Activated naive CD4-positive, alpha-beta T cell treated with anti-CD3 and anti-CD28 coated beads, Interleukin-2, amount 50 U/mL, for 72 hours (primary cell): ENCODE results near the gene FMNL1. TPM values are rescaled to one million over a fixed set of nuclear protein-coding genes. Genes with fewer than 3 reads are reported as not detected.
A peak's percentile ranks its signal among the peaks of the same experiment; 100 is the strongest.

Experiments used
- ATAC-seq, 2 donors: fragments of 150-1000 bp; cut with Tn5 transposase; 2 replicates each; pipeline ENCODE4 v1.10.0; 2021; ENCODE audit warnings: mild to moderate bottlenecking in 2 of 2, moderate library complexity in 2 of 2
- DNase-seq, 2 donors: peaks; one replicate each; pipeline ENCODE4 v3.0.0; 2021 to 2022; ENCODE audit warnings: low spot score in 2 of 2
- H3K27ac Mint-ChIP-seq, 2 donors: one replicate each; pipeline ENCODE4 v1.8.0; 2022; ENCODE audit warnings: mild to moderate bottlenecking in 2 of 2, mixed read lengths in 2 of 2
- H3K36me3 Mint-ChIP-seq, 2 donors: one replicate each; pipeline ENCODE4 v1.8.0; 2022; ENCODE audit warnings: mixed read lengths in 2 of 2
- H3K9me3 Mint-ChIP-seq, 2 donors: one replicate each; pipeline ENCODE4 v1.8.0; 2022; ENCODE audit warnings: mixed read lengths in 2 of 2
- total RNA-seq, 2 donors: library from RNA; stranded (reverse); gene quantifications; one replicate each; pipeline ENCODE4 v1.2.3, GENCODE V29; 2022

FMNL1 gene
- total RNA-seq, 2 donors from 2014 or later: 221 to 735 TPM

GRCh38 chr17:45277992-45278391, 56.3 kb downstream of the FMNL1 start:
- peaks cover 7 to 15% of the 10 kb centered on the region in 2 donors for H3K36me3 Mint-ChIP-seq

GRCh38 chr17:45279898-45280297, 58.2 kb downstream of the FMNL1 start:
- DNase-seq: no peak
- peak overlapping the region in 1 of 2 donors; percentile 29 for H3K27ac Mint-ChIP-seq
- H3K36me3 Mint-ChIP-seq: peaks cover 11 to 25% of the 10 kb centered on the region in 2 donors
- ATAC-seq: no peak
- H3K9me3 Mint-ChIP-seq: no peaks in the 10 kb centered on the region

More at GRCh38 chr17:45277992-45278391, 56.3 kb downstream of the FMNL1 start:
- no peak for ATAC-seq
- DNase-seq: no peak
- no peaks in the 10 kb centered on the region for H3K9me3 Mint-ChIP-seq
- peak overlapping the region in 1 of 2 donors; percentile 29 for H3K27ac Mint-ChIP-seq

- ATAC-seq (no peak), DNase-seq (no peak)
- H3K27ac Mint-ChIP-seq: peak overlapping the region; percentile 55 to 89
- H3K9me3 Mint-ChIP-seq: no peaks in the 10 kb centered on the region
- H3K36me3 Mint-ChIP-seq: peaks cover 27 to 34% of the 10 kb centered on the region in 2 donors
Observed at GRCh38 chr17:45282683-45283644, 61.3 kb downstream of the FMNL1 start.

GRCh38 chr17:45283711-45284110, 62.0 kb downstream of the FMNL1 start:
- Mint-ChIP-seq H3K36me3 (peaks cover 27 to 34% of the 10 kb centered on the region in 2 donors), H3K9me3 (no peaks in the 10 kb centered on the region), H3K27ac (peak overlapping the region; percentile 89 to 93)
- ATAC-seq (no peak), DNase-seq (no peak)

GRCh38 chr17:45284176-45285140, 62.8 kb downstream of the FMNL1 start:
- peak in 1 of 2 donors; percentile 37 for DNase-seq

GRCh38 chr17:45286286-45286685, 64.6 kb downstream of the FMNL1 start:
- no peak for ATAC-seq
- Mint-ChIP-seq H3K9me3 (no peaks in the 10 kb centered on the region), H3K27ac (peak overlapping the region; percentile 71 to 89), H3K36me3 (peaks cover 27 to 43% of the 10 kb centered on the region in 2 donors)
- DNase-seq: no peak

More at GRCh38 chr17:45284176-45285140, 62.8 kb downstream of the FMNL1 start:
- Mint-ChIP-seq H3K9me3 (no peaks in the 10 kb centered on the region), H3K36me3 (peaks cover 27 to 34% of the 10 kb centered on the region in 2 donors), H3K27ac (peak overlapping the region; percentile 89 to 94)
- peak; percentile 60 to 63 for ATAC-seq

- Mint-ChIP-seq H3K9me3 (no peaks in the 10 kb centered on the region), H3K36me3 (peaks cover 27 to 38% of the 10 kb centered on the region in 2 donors), H3K27ac (peak overlapping the region; percentile 40 to 71)
- ATAC-seq (peak in 1 of 2 donors; percentile 11), DNase-seq (no peak)
Observed at GRCh38 chr17:45287526-45288500, 66.1 kb downstream of the FMNL1 start.

GRCh38 chr17:45288825-45289224, 67.1 kb downstream of the FMNL1 start:
- ATAC-seq (no peak), DNase-seq (no peak)
- Mint-ChIP-seq H3K27ac (peak overlapping the region; percentile 22 to 82), H3K9me3 (no peaks in the 10 kb centered on the region), H3K36me3 (peaks cover 27 to 34% of the 10 kb centered on the region in 2 donors)

GRCh38 chr17:45289301-45290268, 67.9 kb downstream of the FMNL1 start:
- H3K36me3 Mint-ChIP-seq: peaks cover 20 to 27% of the 10 kb centered on the region in 2 donors
- H3K9me3 Mint-ChIP-seq: no peaks in the 10 kb centered on the region
- DNase-seq: no peak
- ATAC-seq: no peak
- H3K27ac Mint-ChIP-seq: peak overlapping the region; percentile 82 to 94

GRCh38 chr17:45290269-45290765, 68.6 kb downstream of the FMNL1 start:
- Mint-ChIP-seq H3K27ac (peak overlapping the region; percentile 82 to 93), H3K9me3 (no peaks in the 10 kb centered on the region), H3K36me3 (peaks cover 12 to 22% of the 10 kb centered on the region in 2 donors)
- no peak for ATAC-seq
- DNase-seq: no peak

- Mint-ChIP-seq H3K36me3 (peaks cover 10 to 22% of the 10 kb centered on the region in 2 donors), H3K27ac (peak overlapping the region; percentile 82 to 93), H3K9me3 (no peaks in the 10 kb centered on the region)
- no peak for ATAC-seq
- DNase-seq: no peak
Observed at GRCh38 chr17:45291171-45291805, 69.6 kb downstream of the FMNL1 start.

- peaks cover 0 to 3% of the 10 kb centered on the region in 2 donors for H3K9me3 Mint-ChIP-seq
- no peak for DNase-seq
- ATAC-seq: no peak
- peaks cover 14 to 18% of the 10 kb centered on the region in 2 donors for H3K36me3 Mint-ChIP-seq
- peak overlapping the region; percentile 82 to 93 for H3K27ac Mint-ChIP-seq
Observed at GRCh38 chr17:45292696-45293412, 71.2 kb downstream of the FMNL1 start.

- Mint-ChIP-seq H3K36me3 (peaks cover 14 to 25% of the 10 kb centered on the region in 2 donors), H3K27ac (peak overlapping the region; percentile 82 to 93), H3K9me3 (peaks cover 0 to 3% of the 10 kb centered on the region in 2 donors)
- ATAC-seq: peak; percentile 58 to 82
- DNase-seq: no peak
Observed at GRCh38 chr17:45293413-45294211, 71.9 kb downstream of the FMNL1 start.
